GM12865 (cell line): Measurements from ENCODE around the gene PPIL1.

Experiments
- DNase-seq: peaks from one replicate; pipeline ENCODE4 v3.0.0; 2010; ENCODE audit warnings: low read depth
- H3K4me3 ChIP-seq: 2 replicates; pipeline ENCODE4 v1.5.1; 2011; ENCODE audit warnings: mild to moderate bottlenecking, low read depth, low read length, control low read depth
- CTCF ChIP-seq: IDR thresholded peaks from 2 replicates; pipeline ENCODE4 v1.5.1; 2011; ENCODE audit warnings: low read length, control low read depth, low read depth, inconsistent platforms; ENCODE audit not compliant: insufficient read depth; ENCODE audit errors: missing control alignments

PPIL1 gene

GRCh38 chr6:36807750-36808149, 66.9 kb downstream of the PPIL1 start:
- no peak overlapping the region for H3K4me3 ChIP-seq
- DNase-seq, result no peak
- TF ChIP-seq CTCF, result no peak

DNA sequence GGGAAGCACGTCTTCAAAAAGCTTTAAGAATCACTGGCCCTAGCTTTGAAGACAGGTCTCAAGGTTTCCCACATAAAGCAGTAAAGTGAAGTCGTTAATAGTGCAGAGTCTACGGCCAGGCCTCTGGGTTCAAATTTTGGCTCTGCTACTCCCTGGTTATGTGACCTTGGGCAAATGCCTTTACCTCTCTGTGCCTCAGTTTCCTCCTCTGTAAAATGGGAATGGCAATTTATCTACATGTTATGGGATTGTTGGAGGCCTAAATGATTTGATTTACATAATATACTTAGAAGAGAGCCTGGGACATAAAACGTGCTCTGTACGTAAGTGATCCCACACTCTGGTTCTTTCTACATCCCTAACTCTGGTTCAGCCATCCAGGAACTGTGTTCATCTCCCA, 67.5 kb downstream of the PPIL1 start:
- no peak overlapping the region for H3K4me3 ChIP-seq
- DNase-seq, result no peak
- TF ChIP-seq CTCF, result no peak

DNA sequence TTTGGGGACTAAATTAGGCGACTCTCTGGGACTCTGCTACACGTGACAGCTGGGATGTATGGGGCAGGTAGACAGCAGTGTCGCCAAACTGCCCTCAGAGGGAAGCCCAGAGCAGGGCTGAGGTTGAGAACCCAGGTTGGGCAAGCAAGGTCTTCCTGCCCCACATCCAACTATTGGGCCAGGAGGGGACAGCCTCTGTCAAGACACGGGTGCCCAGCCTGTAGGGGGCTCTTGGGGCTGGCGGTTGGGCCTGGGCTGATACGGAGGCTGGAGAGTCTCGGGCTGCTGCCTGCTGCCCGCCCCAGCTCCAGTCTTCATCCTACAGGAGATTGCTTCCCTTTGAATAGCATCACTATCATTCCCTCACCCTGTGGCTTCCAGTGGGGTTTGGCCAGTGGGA, 68.7 kb downstream of the PPIL1 start:
- no peak overlapping the region for H3K4me3 ChIP-seq
- DNase-seq, result no peak
- TF ChIP-seq CTCF, result no peak

DNA sequence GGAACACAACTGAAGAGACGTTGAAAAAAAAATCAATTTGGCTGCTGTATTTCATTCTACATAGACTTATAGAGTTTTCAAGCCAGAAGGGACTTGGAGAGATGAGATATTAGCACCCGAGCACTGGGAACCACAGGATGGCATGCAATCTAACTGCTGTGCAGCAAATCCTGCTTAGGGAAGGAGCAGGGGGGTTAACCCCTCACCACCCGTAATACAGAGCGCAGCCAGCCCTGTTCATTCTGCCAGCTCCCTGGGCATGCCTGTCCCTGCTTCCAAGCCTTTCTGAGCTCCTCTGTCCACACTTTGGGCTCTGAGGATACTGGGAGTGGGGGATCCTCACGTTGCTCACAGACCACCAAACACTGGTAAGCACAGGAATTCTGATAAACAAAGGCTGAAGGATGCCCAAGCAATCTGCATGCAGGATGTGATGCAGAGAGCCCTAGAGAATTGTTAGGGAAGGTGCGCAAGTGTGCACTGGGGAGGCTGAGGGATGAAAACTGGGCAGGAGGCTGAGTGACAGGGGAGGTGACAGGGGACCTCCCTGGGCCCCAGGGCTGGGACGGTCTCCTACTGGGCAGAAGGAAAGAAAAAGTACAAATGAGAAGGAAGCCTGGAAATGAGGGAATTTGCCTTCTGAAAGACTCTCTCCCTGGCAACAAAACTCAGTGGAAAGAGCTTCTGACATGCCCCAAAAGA, 69.4 kb downstream of the PPIL1 start:
- TF ChIP-seq CTCF, result no peak
- DNase-seq, result no peak
- H3K4me3 ChIP-seq, result no peak overlapping the region
